GM12878 (cell line): ENCODE data around the gene P4HA3. TPM values are rescaled to one million over a fixed set of nuclear protein-coding genes. Genes with fewer than 3 reads are reported as not detected.

Experiments
- ATAC-seq: fragments of 200-7000 bp; cut with Tn5 transposase; 3 replicates; pipeline ENCODE4 v1.9.1; 2020; ENCODE audit warnings: mild to moderate bottlenecking, moderate library complexity
- BruUV-seq: library from RNA; stranded (reverse); fragments of 400-500 nt; replicated peaks from 2 replicates; lab custom pipeline; 2021; lab: Mats Ljungman, UMichigan
- CTCF ChIA-PET: fragments of 300-600 bp; sonication (Branson Sonifier 250); formaldehyde crosslinking; extraction: SDS; loops from one replicate; lab custom pipeline; 2021; ENCODE audit warnings: inconsistent platforms; lab: Yijun Ruan, JAX
- POLR2A ChIA-PET: fragments of 350-600 bp; formaldehyde crosslinking; extraction: SDS; loops from one replicate; lab custom pipeline; 2021; ENCODE audit warnings: inconsistent platforms; lab: Charles Lee
- RAD21 ChIA-PET: fragments of 300-600 bp; sonication (Branson Sonifier 250); formaldehyde crosslinking; loops from one replicate; lab custom pipeline; 2023; ENCODE audit warnings: antibody characterized with exemption; ENCODE audit not compliant: unreplicated experiment; lab: Charles Lee
- SMC1A ChIA-PET: fragments of 300-600 bp; sonication (Branson Sonifier 250); formaldehyde crosslinking; loops from one replicate; lab custom pipeline; 2023; ENCODE audit not compliant: unreplicated experiment, uncharacterized antibody; lab: Charles Lee
- DNase-seq: peaks from one replicate; pipeline ENCODE4 v3.0.0-alpha.2; 2011; ENCODE audit warnings: low read depth, low spot score
- FAIRE-seq: peaks from 3 replicates; lab custom pipeline; 2011; peaks lifted over from hg19 to GRCh38; lab: Jason Lieb, UNC
- H2AFZ ChIP-seq: 2 replicates; pipeline ENCODE4 v1.6.0; 2011; ENCODE audit warnings: low read depth, low read length, control low read depth; ENCODE audit not compliant: control insufficient read depth
- H3K27ac ChIP-seq: 2 replicates; pipeline ENCODE4 v1.5.1; 2011; ENCODE audit warnings: control low read depth; ENCODE audit not compliant: control insufficient read depth, insufficient read depth
- H3K27me3 ChIP-seq, 2 experiments: replicated peaks in 1 of 2; 2 replicates each; pipeline versions ENCODE4 v1.6.0 to v1.6.1; 2011; ENCODE audit warnings: low read length in 1 of 2; ENCODE audit not compliant: control insufficient read depth in 2 of 2, insufficient read depth in 2 of 2
- H3K36me3 ChIP-seq, 2 experiments: 2 replicates each; pipeline ENCODE4 v1.5.1; 2011; ENCODE audit warnings: low read length in 1 of 2; ENCODE audit not compliant: control insufficient read depth in 2 of 2, insufficient read depth in 2 of 2
- H3K4me1 ChIP-seq: 2 replicates; pipeline ENCODE4 v1.6.1; 2011; ENCODE audit warnings: mild to moderate bottlenecking, low read length, moderate library complexity, mixed read lengths; ENCODE audit not compliant: control insufficient read depth, insufficient read depth
- H3K4me2 ChIP-seq: 2 replicates; pipeline ENCODE4 v1.6.0; 2011; ENCODE audit warnings: control low read depth; ENCODE audit not compliant: control insufficient read depth, insufficient read depth
- H3K4me3 ChIP-seq: fragments of 200-600 bp; sonication (generic); 2 replicates; pipeline ENCODE4 v1.5.1; 2016
- H3K79me2 ChIP-seq: 2 replicates; pipeline ENCODE4 v1.6.0; 2011; ENCODE audit warnings: low read length; ENCODE audit not compliant: control insufficient read depth, insufficient read depth
- H3K9ac ChIP-seq: 2 replicates; pipeline ENCODE4 v1.8.0; 2011; ENCODE audit warnings: low read length, control low read depth, mixed read lengths; ENCODE audit not compliant: control insufficient read depth, insufficient read depth
- H3K9me3 ChIP-seq: replicated peaks from 3 replicates; pipeline ENCODE4 v1.5.1; 2011; ENCODE audit warnings: mild to moderate bottlenecking, low read length; ENCODE audit not compliant: control insufficient read depth, insufficient read depth
- H4K20me1 ChIP-seq: 2 replicates; pipeline ENCODE4 v1.6.0; 2011; ENCODE audit not compliant: control insufficient read depth, insufficient read depth
- BHLHE40 ChIP-seq, 2 experiments: fragments of 450-650 bp in 1 of 2; IDR thresholded peaks; 2 replicates each; pipeline ENCODE4 v1.6.1; 2011 to 2017; ENCODE audit warnings: low read depth in 2 of 2, borderline replicate concordance in 1 of 2, improper control_type of control experiment in 1 of 2, low read length in 1 of 2, mild to moderate bottlenecking in 1 of 2
- CBFB ChIP-seq: IDR thresholded peaks from 2 replicates; pipeline ENCODE4 v1.6.1; 2016; ENCODE audit warnings: antibody characterized with exemption, low read depth
- CEBPB ChIP-seq, 2 experiments: fragments of 150-350 bp in 1 of 2; IDR thresholded peaks; 2 replicates each; pipeline ENCODE4 v1.6.1; 2012 to 2014; ENCODE audit warnings: low read depth in 2 of 2, low read length in 2 of 2, borderline replicate concordance in 1 of 2, inconsistent platforms in 1 of 2
- DPF2 ChIP-seq: fragments of 450-650 bp; IDR thresholded peaks from 2 replicates; pipeline ENCODE4 v1.6.1; 2017; ENCODE audit warnings: mild to moderate bottlenecking
- IRF4 ChIP-seq: IDR thresholded peaks from 2 replicates; pipeline ENCODE4 v1.6.1; 2011; ENCODE audit warnings: low read depth, low read length
- IRF5 ChIP-seq: fragments of 450-650 bp; IDR thresholded peaks from 2 replicates; pipeline ENCODE4 v1.6.1; 2017; ENCODE audit warnings: borderline replicate concordance
- MYC ChIP-seq: IDR thresholded peaks from 2 replicates; pipeline ENCODE4 v1.6.1; 2011; ENCODE audit warnings: mild to moderate bottlenecking, low read length, moderate library complexity, inconsistent platforms; ENCODE audit not compliant: insufficient read depth, insufficient replicate concordance, insufficient read length, severe bottlenecking
- SKIL ChIP-seq: fragments of 450-650 bp; IDR thresholded peaks from 2 replicates; pipeline ENCODE4 v1.6.1; 2017; ENCODE audit warnings: mild to moderate bottlenecking, low read depth, inconsistent platforms; ENCODE audit not compliant: poor library complexity, severe bottlenecking
- SP1 ChIP-seq: IDR thresholded peaks from one replicate; pipeline ENCODE4 v1.6.1; 2011; ENCODE audit warnings: low read depth, low read length
- SREBF1 ChIP-seq: IDR thresholded peaks from 2 replicates; pipeline ENCODE4 v1.6.1; 2012; ENCODE audit warnings: mild to moderate bottlenecking, low read length
- STAT3 ChIP-seq: IDR thresholded peaks from 2 replicates; pipeline ENCODE4 v1.6.1; 2011; ENCODE audit warnings: low read depth, low read length, improper control_type of control experiment
- TAF1 ChIP-seq: IDR thresholded peaks from 2 replicates; pipeline ENCODE4 v1.6.1; 2011; ENCODE audit warnings: mild to moderate bottlenecking, low read depth, low read length, borderline replicate concordance
- ZNF24 ChIP-seq: fragments of 450-650 bp; IDR thresholded peaks from 2 replicates; pipeline ENCODE4 v1.6.1; 2017; ENCODE audit warnings: antibody characterized with exemption, mild to moderate bottlenecking
- WGBS: methylation state at CpG from one replicate; pipeline ENCODE4 v1.1.6; 2016; ENCODE audit warnings: low lambda C conversion rate; ENCODE audit not compliant: insufficient replicate concordance, insufficient coverage; ENCODE audit errors: missing lambda C conversion rate; 5-methylcytosine and 5-hydroxymethylcytosine counted together
- in situ Hi-C: fragments of 300-500 bp; cut with MboI; formaldehyde crosslinking; loops from 9 replicates; pipeline ENCODE4 v1.14.3; 2018; ENCODE audit warnings: mixed read lengths
- intact Hi-C: fragments of 100-400 bp; cut with micrococcal nuclease; formaldehyde crosslinking; loops from one replicate; pipeline ENCODE4 v1.14.2; 2022; ENCODE audit not compliant: unreplicated experiment
- polyA plus RNA-seq, 11 experiments: library from polyadenylated mRNA; depleted of rRNA in 4 of 11; unstranded in 6 of 11; stranded (reverse) in 5 of 11; fragments of >200 nt; fragmentation: Nextera tagmentation in 4 of 11; fragmentation: Illumina TruSeq in 1 of 11; extraction: Ambion mirVana in 4 of 11; extraction: Trizol in 1 of 11; gene quantifications; 1 replicate in 1 of 11; 2 replicates in 10 of 11; pipeline versions ENCODE4 v1.2.1 to v1.2.3, GENCODE V29; 2011 to 2016; ENCODE audit warnings: inconsistent platforms in 2 of 11, missing spikeins in 2 of 11, low read depth in 1 of 11
- total RNA-seq, 4 experiments: library from RNA; depleted of rRNA in 3 of 4; stranded (reverse); fragments of >200 nt in 3 of 4; fragmentation: Illumina TruSeq in 1 of 4; extraction: Trizol in 1 of 4; gene quantifications; 2 replicates each; pipeline versions ENCODE4 v1.2.1 to v1.2.3, GENCODE V29; 2013 to 2021
- TF ChIP-seq, protein P1 (sequence below): fragments of 450-650 bp; formaldehyde crosslinking; IDR thresholded peaks from 2 replicates; pipeline ENCODE4 v1.5.0; 2022; ENCODE audit warnings: mild to moderate bottlenecking, missing genetic modification characterization

Gene P4HA3
- total and polyA plus RNA-seq, 10 of the 15 experiments (the other 5 are each of a cell fraction or from before 2014, with no cell fraction given), result 0.08 TPM; not detected in 9

GRCh38 chr11:74345420-74345819, 34.0 kb upstream of the P4HA3 start (continued):
- TF ChIP-seq, protein P1, sequence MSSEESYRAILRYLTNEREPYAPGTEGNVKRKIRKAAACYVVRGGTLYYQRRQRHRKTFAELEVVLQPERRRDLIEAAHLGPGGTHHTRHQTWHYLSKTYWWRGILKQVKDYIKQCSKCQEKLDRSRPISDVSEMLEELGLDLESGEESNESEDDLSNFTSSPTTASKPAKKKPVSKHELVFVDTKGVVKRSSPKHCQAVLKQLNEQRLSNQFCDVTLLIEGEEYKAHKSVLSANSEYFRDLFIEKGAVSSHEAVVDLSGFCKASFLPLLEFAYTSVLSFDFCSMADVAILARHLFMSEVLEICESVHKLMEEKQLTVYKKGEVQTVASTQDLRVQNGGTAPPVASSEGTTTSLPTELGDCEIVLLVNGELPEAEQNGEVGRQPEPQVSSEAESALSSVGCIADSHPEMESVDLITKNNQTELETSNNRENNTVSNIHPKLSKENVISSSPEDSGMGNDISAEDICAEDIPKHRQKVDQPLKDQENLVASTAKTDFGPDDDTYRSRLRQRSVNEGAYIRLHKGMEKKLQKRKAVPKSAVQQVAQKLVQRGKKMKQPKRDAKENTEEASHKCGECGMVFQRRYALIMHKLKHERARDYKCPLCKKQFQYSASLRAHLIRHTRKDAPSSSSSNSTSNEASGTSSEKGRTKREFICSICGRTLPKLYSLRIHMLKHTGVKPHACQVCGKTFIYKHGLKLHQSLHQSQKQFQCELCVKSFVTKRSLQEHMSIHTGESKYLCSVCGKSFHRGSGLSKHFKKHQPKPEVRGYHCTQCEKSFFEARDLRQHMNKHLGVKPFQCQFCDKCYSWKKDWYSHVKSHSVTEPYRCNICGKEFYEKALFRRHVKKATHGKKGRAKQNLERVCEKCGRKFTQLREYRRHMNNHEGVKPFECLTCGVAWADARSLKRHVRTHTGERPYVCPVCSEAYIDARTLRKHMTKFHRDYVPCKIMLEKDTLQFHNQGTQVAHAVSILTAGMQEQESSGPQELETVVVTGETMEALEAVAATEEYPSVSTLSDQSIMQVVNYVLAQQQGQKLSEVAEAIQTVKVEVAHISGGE, result no peak
- no peak for TF ChIP-seq TAF1
- no peak for TF ChIP-seq IRF5
- TF ChIP-seq IRF4, result no peak
- TF ChIP-seq SP1, result no peak

GRCh38 chr11:74341921-74342320, 30.5 kb upstream of the P4HA3 start:
- Histone ChIP-seq H3K4me2 (no peak overlapping the region), H3K9me3 (no peaks in the 10 kb centered on the region), H3K27ac (no peak overlapping the region), H3K36me3 (no peaks in the 10 kb centered on the region), H3K79me2 (no peaks in the 10 kb centered on the region), H3K4me1 (no peaks in the 10 kb centered on the region), H3K9ac (no peak overlapping the region), H3K4me3 (no peak overlapping the region), H2AFZ (no peak overlapping the region), H3K27me3 (no peaks in the 10 kb centered on the region), H4K20me1 (no peaks in the 10 kb centered on the region)
- RAD21 ChIA-PET, result interaction anchor here (1.0 kb wide), 1 partner anchor 108 kb away, joined by 3 read pairs; no protein-coding TSS in a partner anchor
- in situ Hi-C loops, result no loop called here
- SMC1A ChIA-PET, result no interaction called here
- ATAC-seq, result no peak
- TF ChIP-seq DPF2 (no peak), ZNF24 (no peak), CEBPB (IDR thresholded peaks at IDR 0.05; ENCODE audit: borderline replicate concordance in 1 of 2, low read depth in 2 of 2, low read length in 2 of 2) (no peak), SKIL (no peak), BHLHE40 (IDR thresholded peaks at IDR 0.05; ENCODE audit: borderline replicate concordance in 1 of 2, low read depth in 2 of 2, low read length in 1 of 2) (no peak), MYC (no peak), SREBF1 (no peak), STAT3 (no peak), CBFB (no peak)
- intact Hi-C loops, result no loop called here
- no TSS peak for BruUV-seq
- POLR2A ChIA-PET, result no interaction called here
- 0% methylated on average over 1 of the region's 1 CpG for WGBS
- no peak for DNase-seq
- CTCF ChIA-PET, result no interaction called here
- no peak for FAIRE-seq
